Breast epithelium (tissue), 4 donors: ENCODE data around the gene ATP9B. TPM values are rescaled to one million over a fixed set of nuclear protein-coding genes. Genes with fewer than 3 reads are reported as not detected.
"Not testable (repeated sequence)": the region's sequence is repeated elsewhere in the genome, so short reads cannot be mapped to it uniquely, and the experiment has no call there.

ENCODE experiments used
- DNase-seq, 2 donors: peaks; one replicate each; pipeline ENCODE4 v3.0.0-alpha.2; 2019; ENCODE audit warnings: low spot score in 2 of 2
- H3K27ac ChIP-seq, 2 donors: fragments of 200-600 bp; sonication (generic) in 1 of 2; one replicate each; pipeline ENCODE4 v1.5.1; 2016 to 2019; ENCODE audit warnings: mild to moderate bottlenecking in 1 of 2
- H3K27me3 ChIP-seq, 2 donors: fragments of 200-600 bp; sonication (generic) in 1 of 2; one replicate each; pipeline versions ENCODE4 v1.5.1 to v1.6.0; 2017 to 2019; ENCODE audit warnings: control low read depth in 1 of 2, mild to moderate bottlenecking in 1 of 2
- H3K36me3 ChIP-seq: fragments of 200-600 bp; one replicate; pipeline ENCODE4 v1.5.1; 2019
- H3K4me1 ChIP-seq, 2 donors: fragments of 200-600 bp; sonication (generic); one replicate each; pipeline ENCODE4 v1.5.1; 2016 to 2019; ENCODE audit warnings: control low read depth in 1 of 2
- H3K4me3 ChIP-seq, 3 donors: fragments of 200-600 bp; sonication (generic); 1 replicate in 2 of 3; 2 replicates in 1 of 3; pipeline ENCODE4 v1.5.1; 2016 to 2019; ENCODE audit warnings: mild to moderate bottlenecking in 3 of 3, moderate library complexity in 2 of 3
- H3K9me3 ChIP-seq, 2 donors: fragments of 200-600 bp; sonication (generic) in 1 of 2; one replicate each; pipeline ENCODE4 v1.5.1; 2016 to 2019; ENCODE audit warnings: control low read depth in 1 of 2
- CTCF ChIP-seq, 3 donors: fragments of 450-650 bp; IDR thresholded peaks; one replicate each; pipeline ENCODE4 v1.5.1; 2016 to 2017; ENCODE audit warnings: antibody characterized with exemption in 3 of 3, mild to moderate bottlenecking in 3 of 3, moderate library complexity in 3 of 3
- POLR2A ChIP-seq: fragments of 450-650 bp; IDR thresholded peaks from one replicate; pipeline ENCODE4 v1.6.1; 2016; ENCODE audit warnings: antibody characterized with exemption, mild to moderate bottlenecking, moderate library complexity
- POLR2AphosphoS5 ChIP-seq, 3 donors: sonication (generic); formaldehyde crosslinking; IDR thresholded peaks; one replicate each; pipeline ENCODE4 v1.6.1; 2017; ENCODE audit warnings: antibody characterized with exemption in 3 of 3
- intact Hi-C: fragments of 100-400 bp; cut with DNase I; formaldehyde crosslinking; loops from one replicate; pipeline ENCODE4 v1.15.1; 2023; ENCODE audit warnings: low total_unique reads
- total RNA-seq, 3 donors: library from RNA; depleted of rRNA; stranded (reverse); fragments of >200 nt; gene quantifications; one replicate each; pipeline ENCODE4 v1.1.0, GENCODE V29; 2016

The ATP9B gene
- total RNA-seq, 3 donors from 2014 or later: 42.1 to 55.9 (median 54.4) TPM

GRCh38 chr18:79326413-79327198 lies 257.4 kb downstream of the ATP9B start:
- TF ChIP-seq CTCF (IDR thresholded peaks at IDR 0.05): no peak
- TF ChIP-seq POLR2A: no peak
- TF ChIP-seq POLR2AphosphoS5 (IDR thresholded peaks at IDR 0.05): no peak
- intact Hi-C loops: no loop called here
- H3K27me3 ChIP-seq: no peaks in the 10 kb centered on the region
- H3K36me3 ChIP-seq: no peaks in the 10 kb centered on the region
- H3K9me3 ChIP-seq: no peaks in the 10 kb centered on the region
- DNase-seq: no peak
- H3K4me1 ChIP-seq: no peaks in the 10 kb centered on the region
- H3K4me3 ChIP-seq: no peak overlapping the region
- H3K27ac ChIP-seq: no peak overlapping the region

GRCh38 chr18:79327199-79327721 lies 258.1 kb downstream of the ATP9B start:
- intact Hi-C loops: no loop called here
- H3K27ac ChIP-seq: no peak overlapping the region

GRCh38 chr18:79327915-79328314 lies 258.7 kb downstream of the ATP9B start:
- DNase-seq, H3K9me3 ChIP-seq, intact Hi-C loops, H3K4me3 ChIP-seq, H3K4me1 ChIP-seq, H3K27ac ChIP-seq, H3K27me3 ChIP-seq, H3K36me3 ChIP-seq: not testable (repeated sequence)

More at GRCh38 chr18:79327199-79327721, 258.1 kb downstream of the ATP9B start:
- Histone ChIP-seq H3K4me1 (no peaks in the 10 kb centered on the region), H3K4me3 (no peak overlapping the region), H3K36me3 (no peaks in the 10 kb centered on the region), H3K27me3 (no peaks in the 10 kb centered on the region), H3K9me3 (no peaks in the 10 kb centered on the region)
- TF ChIP-seq POLR2A: no peak
- no peak for TF ChIP-seq CTCF (IDR thresholded peaks at IDR 0.05)
- no peak for TF ChIP-seq POLR2AphosphoS5 (IDR thresholded peaks at IDR 0.05)
- no peak for DNase-seq

- intact Hi-C loops: no loop called here
- TF ChIP-seq POLR2A: no peak
- no peak for TF ChIP-seq CTCF (IDR thresholded peaks at IDR 0.05)
- TF ChIP-seq POLR2AphosphoS5 (IDR thresholded peaks at IDR 0.05): no peak
- H3K4me1 ChIP-seq: no peaks in the 10 kb centered on the region
- no peak for DNase-seq
- H3K27ac ChIP-seq: no peak overlapping the region
- no peaks in the 10 kb centered on the region for H3K27me3 ChIP-seq
- H3K36me3 ChIP-seq: no peaks in the 10 kb centered on the region
- no peak overlapping the region for H3K4me3 ChIP-seq
- no peaks in the 10 kb centered on the region for H3K9me3 ChIP-seq
Measured at GRCh38 chr18:79328887-79329286, 259.7 kb downstream of the ATP9B start.

- Histone ChIP-seq H3K4me3 (no peak overlapping the region), H3K36me3 (no peaks in the 10 kb centered on the region), H3K4me1 (no peaks in the 10 kb centered on the region), H3K27me3 (no peaks in the 10 kb centered on the region), H3K27ac (no peak overlapping the region), H3K9me3 (no peaks in the 10 kb centered on the region)
- no peak for TF ChIP-seq CTCF (IDR thresholded peaks at IDR 0.05)
- no peak for TF ChIP-seq POLR2A
- no peak for TF ChIP-seq POLR2AphosphoS5 (IDR thresholded peaks at IDR 0.05)
- no peak for DNase-seq
- intact Hi-C loops: no loop called here
Measured at GRCh38 chr18:79329786-79330185, 260.6 kb downstream of the ATP9B start.
